Neural cell (in vitro differentiated cells): Measurements from ENCODE around the gene ELFN1.

ENCODE experiments used
- CTCF ChIP-seq: fragments of 450-650 bp; IDR thresholded peaks from 2 replicates; pipeline ENCODE4 v1.5.1; 2014; ENCODE audit warnings: antibody characterized with exemption, mild to moderate bottlenecking, moderate library complexity; ENCODE audit not compliant: poor library complexity, severe bottlenecking
- EP300 ChIP-seq: fragments of 450-650 bp; conservative IDR thresholded peaks from 2 replicates; pipeline ENCODE4 v1.6.1; 2014; ENCODE audit warnings: antibody characterized with exemption, mild to moderate bottlenecking, moderate library complexity; ENCODE audit not compliant: poor library complexity, severe bottlenecking
- EZH2 ChIP-seq: fragments of 200-600, 300-800 bp; shearing (Covaris generic), sonication (generic); IDR thresholded peaks from 2 replicates; pipeline ENCODE4 v1.6.1; 2014; ENCODE audit warnings: antibody characterized with exemption, low read length, borderline replicate concordance, mild to moderate bottlenecking; ENCODE audit not compliant: insufficient read depth, poor library complexity, severe bottlenecking
- POLR2AphosphoS5 ChIP-seq: IDR thresholded peaks from 2 replicates; pipeline ENCODE4 v1.6.1; 2012
- RAD21 ChIP-seq: fragments of 450-650 bp; conservative IDR thresholded peaks from 2 replicates; pipeline ENCODE4 v1.6.1; 2014; ENCODE audit warnings: antibody characterized with exemption, mild to moderate bottlenecking, moderate library complexity
- REST ChIP-seq: IDR thresholded peaks from 2 replicates; pipeline ENCODE4 v1.6.1; 2012; ENCODE audit warnings: borderline replicate concordance
- SMC3 ChIP-seq: fragments of 450-650 bp; conservative IDR thresholded peaks from 2 replicates; pipeline ENCODE4 v1.6.1; 2014; ENCODE audit warnings: antibody characterized with exemption, mild to moderate bottlenecking, moderate library complexity; ENCODE audit not compliant: poor library complexity
- TAF1 ChIP-seq: IDR thresholded peaks from 2 replicates; pipeline ENCODE4 v1.6.1; 2012; ENCODE audit warnings: low read depth

- TF ChIP-seq CTCF, result no peak
- TF ChIP-seq EP300, result no peak
- no peak for TF ChIP-seq EZH2
- no peak for TF ChIP-seq POLR2AphosphoS5
- TF ChIP-seq SMC3, result no peak
- no peak for TF ChIP-seq TAF1
- no peak for TF ChIP-seq RAD21
- no peak for TF ChIP-seq REST
These were observed 40.9 kb downstream of the ELFN1 start for GRCh38 chr7:1710936-1711335.
